NCI-H187 (cell line): Measurements from ENCODE around the gene TLE4.
"Not testable (repeated sequence)": the region's sequence is repeated elsewhere in the genome, so short reads cannot be mapped to it uniquely, and the experiment has no call there.

Experiments
- DNase-seq, 2 experiments: peaks; one replicate each; lab custom pipeline; 2025; lab: John Stamatoyannopoulos, UW

The TLE4 gene

GRCh38 chr9:79604149-79604548 is 32.4 kb downstream of the TLE4 start:
- no peak for DNase-seq

- DNase-seq: no peak
These were observed 33.3 kb downstream of the TLE4 start for GRCh38 chr9:79604921-79605562.

- not testable (repeated sequence) for DNase-seq
These were observed 34.8 kb downstream of the TLE4 start for GRCh38 chr9:79606529-79606928.

GRCh38 chr9:79609468-79610018 is 37.8 kb downstream of the TLE4 start:
- DNase-seq: no peak

GRCh38 chr9:79610019-79610631 is 38.4 kb downstream of the TLE4 start:
- no peak for DNase-seq

GRCh38 chr9:79610791-79611614 is 39.2 kb downstream of the TLE4 start:
- DNase-seq: no peak

GRCh38 chr9:79613145-79613544 is 41.4 kb downstream of the TLE4 start:
- DNase-seq: no peak

- no peak for DNase-seq
These were observed 43.3 kb downstream of the TLE4 start for GRCh38 chr9:79615038-79615437.

- no peak for DNase-seq
These were observed 44.2 kb downstream of the TLE4 start for GRCh38 chr9:79616013-79616412.

GRCh38 chr9:79616971-79617370 is 45.2 kb downstream of the TLE4 start:
- no peak for DNase-seq

GRCh38 chr9:79617395-79617794 is 45.6 kb downstream of the TLE4 start:
- DNase-seq: no peak

GRCh38 chr9:79619930-79620329 is 48.2 kb downstream of the TLE4 start:
- DNase-seq: no peak

- DNase-seq: no peak
These were observed 50.3 kb downstream of the TLE4 start for GRCh38 chr9:79621916-79622575.

GRCh38 chr9:79623799-79624721 is 52.3 kb downstream of the TLE4 start:
- no peak for DNase-seq

GRCh38 chr9:79629721-79630120 is 58.0 kb downstream of the TLE4 start:
- no peak for DNase-seq

GRCh38 chr9:79630521-79631403 is 59.0 kb downstream of the TLE4 start:
- DNase-seq: no peak

- no peak for DNase-seq
These were observed 60.3 kb downstream of the TLE4 start for GRCh38 chr9:79632060-79632459.

- DNase-seq: no peak
These were observed 60.9 kb downstream of the TLE4 start for GRCh38 chr9:79632705-79633104.

GRCh38 chr9:79633558-79633957 is 61.8 kb downstream of the TLE4 start:
- no peak for DNase-seq
